Neuronal stem cell (in vitro differentiated cells): Measurements from ENCODE around the gene FEZF1.

ENCODE experiments used
- DNase-seq: peaks from one replicate; pipeline ENCODE4 v3.0.0-alpha.2; 2013; ENCODE audit warnings: low spot score
- H2AFZ ChIP-seq: one replicate; pipeline ENCODE4 v1.6.1; 2013; ENCODE audit warnings: mild to moderate bottlenecking, low read length, inconsistent platforms
- H2AK5ac ChIP-seq: 2 replicates; pipeline ENCODE4 v1.6.1; 2013; ENCODE audit warnings: low read depth, mild to moderate bottlenecking, inconsistent platforms, low read length, moderate library complexity, mixed read lengths
- H2BK120ac ChIP-seq: 2 replicates; pipeline ENCODE4 v1.6.1; 2013; ENCODE audit warnings: low read depth, mild to moderate bottlenecking, inconsistent platforms, low read length, moderate library complexity, mixed read lengths
- H2BK12ac ChIP-seq: one replicate; pipeline ENCODE4 v1.6.1; 2013; ENCODE audit warnings: low read length, inconsistent platforms
- H2BK15ac ChIP-seq: 2 replicates; pipeline ENCODE4 v1.6.1; 2013; ENCODE audit warnings: mild to moderate bottlenecking, low read length, inconsistent platforms, mixed read lengths
- H2BK5ac ChIP-seq: one replicate; pipeline ENCODE4 v1.6.1; 2013; ENCODE audit warnings: inconsistent platforms, mild to moderate bottlenecking, low read length, moderate library complexity
- H3K14ac ChIP-seq: one replicate; pipeline ENCODE4 v1.6.1; 2013; ENCODE audit warnings: low read length, inconsistent platforms
- H3K18ac ChIP-seq: 2 replicates; pipeline ENCODE4 v1.6.1; 2013; ENCODE audit warnings: low read length, inconsistent platforms
- H3K23ac ChIP-seq: 2 replicates; pipeline ENCODE4 v1.6.1; 2013; ENCODE audit warnings: low read depth, mild to moderate bottlenecking, mixed read lengths, low read length, inconsistent platforms; ENCODE audit not compliant: poor library complexity
- H3K27ac ChIP-seq: replicated peaks from 3 replicates; pipeline ENCODE4 v1.5.1; 2013; ENCODE audit warnings: low read length, inconsistent platforms
- H3K27me3 ChIP-seq, 3 experiments: 2 replicates each; pipeline ENCODE4 v1.6.1; 2013; ENCODE audit warnings: low read length in 3 of 3, mild to moderate bottlenecking in 2 of 3, inconsistent platforms in 1 of 3, low read depth in 1 of 3, mixed read lengths in 1 of 3, moderate library complexity in 1 of 3; ENCODE audit not compliant: control insufficient read depth in 3 of 3, insufficient read depth in 3 of 3
- H3K36me3 ChIP-seq, 2 donors: replicated peaks in 1 of 2; 2 replicates each; pipeline ENCODE4 v1.6.1; 2013; ENCODE audit warnings: low read length in 2 of 2; ENCODE audit not compliant: control insufficient read depth in 2 of 2, insufficient read depth in 2 of 2
- H3K4ac ChIP-seq: 2 replicates; pipeline ENCODE4 v1.6.1; 2013; ENCODE audit warnings: inconsistent platforms, mild to moderate bottlenecking, low read length, moderate library complexity
- H3K4me1 ChIP-seq, 2 donors: 1 replicate in 1 of 2; 2 replicates in 1 of 2; pipeline ENCODE4 v1.6.1; 2013; ENCODE audit warnings: low read length in 2 of 2, low read depth in 1 of 2; ENCODE audit not compliant: control insufficient read depth in 2 of 2, insufficient read depth in 1 of 2
- H3K4me2 ChIP-seq: one replicate; pipeline ENCODE4 v1.6.1; 2013; ENCODE audit warnings: mild to moderate bottlenecking, low read length, inconsistent platforms; ENCODE audit not compliant: insufficient read depth, poor library complexity, severe bottlenecking
- H3K4me3 ChIP-seq, 2 donors: 2 replicates each; pipeline ENCODE4 v1.5.1; 2013; ENCODE audit warnings: low read length in 2 of 2, mild to moderate bottlenecking in 2 of 2, inconsistent platforms in 1 of 2, moderate library complexity in 1 of 2
- H3K79me1 ChIP-seq: one replicate; pipeline ENCODE4 v1.6.1; 2013; ENCODE audit warnings: low read depth, mild to moderate bottlenecking, inconsistent platforms, low read length, moderate library complexity
- H3K9ac ChIP-seq: one replicate; pipeline ENCODE4 v1.6.1; 2013; ENCODE audit warnings: mild to moderate bottlenecking, low read depth, low read length, inconsistent platforms; ENCODE audit not compliant: poor library complexity
- H3K9me3 ChIP-seq, 2 donors: replicated peaks in 1 of 2; 2 replicates each; pipeline versions ENCODE3 to v1.6.1; 2013; ENCODE audit warnings: low read length in 2 of 2, mild to moderate bottlenecking in 2 of 2, inconsistent platforms in 1 of 2, low read depth in 1 of 2, mixed read lengths in 1 of 2, moderate library complexity in 1 of 2; ENCODE audit not compliant: control insufficient read depth in 2 of 2, insufficient read depth in 1 of 2
- H4K8ac ChIP-seq: one replicate; pipeline ENCODE4 v1.6.1; 2013; ENCODE audit warnings: low read depth, mild to moderate bottlenecking, inconsistent platforms, low read length, moderate library complexity
- H4K91ac ChIP-seq: one replicate; pipeline ENCODE4 v1.6.1; 2013; ENCODE audit warnings: low read length, low read depth, mild to moderate bottlenecking, inconsistent platforms; ENCODE audit not compliant: poor library complexity
- WGBS, 2 donors: extraction: QIAGEN DNeasy Blood & Tissue Kit; methylation state at CpG; one replicate each; pipeline ENCODE4 v1.1.7; 2013; ENCODE audit warnings: missing lambda C conversion rate in 2 of 2, mixed read lengths in 1 of 2; ENCODE audit not compliant: insufficient read length in 2 of 2, insufficient replicate concordance in 1 of 2; ENCODE audit errors: extremely low coverage in 2 of 2; 5-methylcytosine and 5-hydroxymethylcytosine counted together

Gene FEZF1

GRCh38 chr7:122315507-122316466 lies 11.2 kb upstream of the FEZF1 start:
- Histone ChIP-seq H2BK15ac (no peak overlapping the region), H2BK12ac (no peak overlapping the region), H3K4me3 (peak overlapping the region in 1 of 2 donors; percentile 76), H2BK5ac (peak overlapping the region; percentile 82), H2BK120ac (no peak overlapping the region), H3K23ac (no peak overlapping the region), H2AFZ (no peak overlapping the region), H2AK5ac (no peak overlapping the region), H3K14ac (no peak overlapping the region), H3K18ac (peak overlapping the region; percentile 81), H4K91ac (no peak overlapping the region), H3K36me3 (no peaks in the 10 kb centered on the region), H3K9ac (peak overlapping the region; percentile 65), H3K79me1 (peaks cover 1% of the 10 kb centered on the region), H3K27ac (peak overlapping the region; percentile 1), H4K8ac (no peak overlapping the region), H3K4ac (no peak overlapping the region), H3K4me1 (peaks cover 0 to 17% of the 10 kb centered on the region in 2 donors), H3K27me3 (peaks cover 0 to 68% (median 3%) of the 10 kb centered on the region in 3 experiments), H3K9me3 (peaks cover 0 to 9% of the 10 kb centered on the region in 2 donors), H3K4me2 (peak overlapping the region; percentile 90)
- WGBS, 2 donors: no CpG with 5 or more reads among the region's 25 CpGs
- DNase-seq: no peak

DNA sequence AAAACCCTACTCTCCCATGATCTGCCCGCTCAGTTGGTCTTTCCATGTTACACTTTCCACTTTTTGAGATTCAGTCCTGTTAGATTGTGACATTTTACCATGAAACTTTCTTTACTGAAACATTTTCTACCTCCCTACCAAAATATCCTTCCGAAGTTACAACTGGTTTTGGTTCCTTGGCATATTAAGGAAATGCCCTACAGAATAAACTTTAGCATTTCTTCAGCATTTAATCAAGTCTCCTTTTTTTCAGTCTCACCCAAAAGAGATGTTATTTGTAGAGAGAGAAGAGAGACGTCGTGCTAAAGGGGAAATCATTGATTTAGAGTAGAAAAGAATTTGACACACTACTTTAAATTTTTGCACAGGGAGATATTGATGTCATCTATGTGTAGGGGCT lies 9.7 kb upstream of the FEZF1 start:
- no peak overlapping the region for H2AFZ ChIP-seq
- DNase-seq: no peak
- no peak overlapping the region for H3K4me2 ChIP-seq
- H3K23ac ChIP-seq: no peak overlapping the region
- peaks cover 1% of the 10 kb centered on the region for H3K79me1 ChIP-seq
- no peak overlapping the region for H3K27ac ChIP-seq
- no peak overlapping the region for H3K9ac ChIP-seq
- no peak overlapping the region for H2BK15ac ChIP-seq
- peaks cover 0 to 9% of the 10 kb centered on the region in 2 donors for H3K9me3 ChIP-seq
- no peak overlapping the region for H4K8ac ChIP-seq
- H3K4ac ChIP-seq: no peak overlapping the region
- H3K4me1 ChIP-seq: peaks cover 3 to 17% of the 10 kb centered on the region in 2 donors
- H2BK120ac ChIP-seq: no peak overlapping the region
- no peak overlapping the region for H3K4me3 ChIP-seq
- no peak overlapping the region for H2BK12ac ChIP-seq
- peaks cover 0 to 83% (median 3%) of the 10 kb centered on the region in 3 experiments for H3K27me3 ChIP-seq
- H3K18ac ChIP-seq: no peak overlapping the region
- no peak overlapping the region for H2BK5ac ChIP-seq
- H2AK5ac ChIP-seq: no peak overlapping the region
- H3K36me3 ChIP-seq: no peaks in the 10 kb centered on the region
- no peak overlapping the region for H3K14ac ChIP-seq
- H4K91ac ChIP-seq: no peak overlapping the region
- no CpG with 5 or more reads among the region's 4 CpGs for WGBS, 2 donors

DNA sequence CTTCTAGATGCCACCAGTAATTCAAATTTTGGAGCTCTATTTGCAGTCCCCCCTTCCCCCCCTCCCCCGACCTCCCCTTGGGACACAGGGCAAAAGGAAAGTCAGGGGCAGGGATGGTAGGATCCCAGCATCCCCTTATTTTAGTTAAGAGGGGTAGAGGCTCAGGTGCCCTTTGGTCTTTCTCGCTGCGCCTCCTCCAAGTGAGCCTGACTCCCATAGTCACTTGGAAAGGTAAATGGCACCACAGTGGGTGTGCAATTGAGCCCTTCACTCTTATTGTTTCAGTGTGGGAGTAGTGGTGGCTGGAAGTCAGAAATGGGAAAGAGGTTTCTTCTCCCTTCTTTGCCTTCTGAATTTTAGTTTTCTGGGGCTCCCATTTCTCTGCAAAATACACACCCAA lies 8.2 kb upstream of the FEZF1 start:
- WGBS, 2 donors: no CpG with 5 or more reads among the region's 3 CpGs

GRCh38 chr7:122311734-122312450 lies 7.3 kb upstream of the FEZF1 start:
- H3K4me3 ChIP-seq: peak overlapping the region in 1 of 2 donors; percentile 7
- H2AK5ac ChIP-seq: no peak overlapping the region
- H3K18ac ChIP-seq: peak overlapping the region; percentile 9
- H3K36me3 ChIP-seq: no peaks in the 10 kb centered on the region
- peak overlapping the region; percentile 90 for H2AFZ ChIP-seq
- H3K9ac ChIP-seq: peak overlapping the region; percentile 7
- no peak overlapping the region for H2BK5ac ChIP-seq
- H3K27ac ChIP-seq: peak overlapping the region; percentile 88
- H3K4ac ChIP-seq: no peak overlapping the region
- no peak overlapping the region for H2BK15ac ChIP-seq
- peaks cover 3 to 12% of the 10 kb centered on the region in 2 donors for H3K4me1 ChIP-seq
- DNase-seq: no peak
- H3K27me3 ChIP-seq: peaks cover 0 to 98% (median 3%) of the 10 kb centered on the region in 3 experiments
- peaks cover 0 to 9% of the 10 kb centered on the region in 2 donors for H3K9me3 ChIP-seq
- H3K14ac ChIP-seq: no peak overlapping the region
- H2BK120ac ChIP-seq: no peak overlapping the region
- WGBS, 2 donors: no CpG with 5 or more reads among the region's 34 CpGs
- no peak overlapping the region for H4K8ac ChIP-seq
- H2BK12ac ChIP-seq: no peak overlapping the region
- H4K91ac ChIP-seq: no peak overlapping the region
- H3K23ac ChIP-seq: no peak overlapping the region
- peak overlapping the region; percentile 70 for H3K4me2 ChIP-seq
- peaks cover 1% of the 10 kb centered on the region for H3K79me1 ChIP-seq

More for the DNA sequence above, 8.2 kb upstream of the FEZF1 start:
- Histone ChIP-seq H3K4ac (no peak overlapping the region), H3K4me1 (peaks cover 3 to 12% of the 10 kb centered on the region in 2 donors), H2AK5ac (no peak overlapping the region), H3K9ac (no peak overlapping the region), H2AFZ (no peak overlapping the region), H2BK120ac (no peak overlapping the region), H3K18ac (no peak overlapping the region), H3K9me3 (peaks cover 0 to 9% of the 10 kb centered on the region in 2 donors), H3K23ac (no peak overlapping the region), H2BK12ac (no peak overlapping the region), H3K27ac (no peak overlapping the region), H2BK5ac (no peak overlapping the region), H3K14ac (no peak overlapping the region), H3K36me3 (no peaks in the 10 kb centered on the region), H3K4me3 (no peak overlapping the region), H4K8ac (no peak overlapping the region), H2BK15ac (no peak overlapping the region), H4K91ac (no peak overlapping the region), H3K79me1 (peaks cover 1% of the 10 kb centered on the region), H3K4me2 (no peak overlapping the region), H3K27me3 (peaks cover 0 to 94% (median 3%) of the 10 kb centered on the region in 3 experiments)
- no peak for DNase-seq
